Measurements from ENCODE around the gene KERA.

The KERA gene

DNA sequence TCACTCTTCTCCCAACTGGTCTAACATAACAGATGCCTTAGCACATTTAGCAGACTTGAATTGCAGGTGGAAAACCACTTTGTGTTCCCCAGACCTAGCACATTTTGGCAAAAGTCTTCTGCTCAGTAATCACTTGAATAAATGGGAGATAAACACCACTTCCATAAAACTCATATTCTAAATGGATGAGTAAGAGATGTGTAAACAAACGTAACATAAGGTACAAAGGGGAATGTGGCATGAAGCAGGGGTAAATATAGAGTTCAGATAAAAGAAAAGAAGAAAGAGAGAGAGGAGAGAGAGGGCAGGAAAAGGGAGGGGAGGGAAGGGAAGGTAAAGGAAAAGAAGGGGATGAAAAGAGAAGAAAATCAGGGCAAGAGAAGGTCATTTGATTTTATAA lies 17.0 kb upstream of the KERA start:
- no peak overlapping the region for H3K4me3 ChIP-seq (ENCODE audit: control insufficient read depth, low read depth, low read length)
- TF ChIP-seq CTCF (IDR thresholded peaks at IDR 0.05; ENCODE audit: control insufficient read depth, insufficient read depth, low read depth, low read length, missing control alignments) = no peak
- DNase-seq (ENCODE audit: low read depth) = no peak

DNA sequence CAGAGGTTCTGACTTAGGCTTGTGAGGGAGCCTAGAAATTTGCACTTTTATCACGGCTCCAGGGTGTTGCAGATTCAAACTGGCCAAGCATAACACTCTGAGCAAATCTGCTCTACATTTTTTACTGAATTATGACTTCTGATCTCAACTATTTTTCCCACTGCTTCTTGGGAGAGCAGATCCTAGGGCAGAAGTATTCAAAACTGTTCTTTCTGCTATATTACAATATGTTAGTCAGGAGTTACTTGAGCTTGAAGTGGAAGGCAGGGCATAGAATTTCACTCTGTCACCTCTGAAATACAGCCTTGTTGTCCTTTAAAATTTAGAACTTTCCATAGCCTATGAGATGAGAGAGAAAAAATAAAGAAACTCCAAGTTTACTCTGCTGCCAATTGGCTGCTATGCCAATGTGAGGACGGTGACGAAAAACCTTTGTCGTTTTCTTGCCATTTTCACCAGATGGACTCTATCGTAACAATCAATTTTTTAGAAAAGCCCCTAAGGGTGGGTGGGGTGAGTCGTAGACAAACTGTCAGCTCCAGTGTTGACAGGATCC lies 16.4 kb upstream of the KERA start:
- TF ChIP-seq CTCF (IDR thresholded peaks at IDR 0.05; ENCODE audit: control insufficient read depth, insufficient read depth, low read depth, low read length, missing control alignments) = no peak

DNA sequence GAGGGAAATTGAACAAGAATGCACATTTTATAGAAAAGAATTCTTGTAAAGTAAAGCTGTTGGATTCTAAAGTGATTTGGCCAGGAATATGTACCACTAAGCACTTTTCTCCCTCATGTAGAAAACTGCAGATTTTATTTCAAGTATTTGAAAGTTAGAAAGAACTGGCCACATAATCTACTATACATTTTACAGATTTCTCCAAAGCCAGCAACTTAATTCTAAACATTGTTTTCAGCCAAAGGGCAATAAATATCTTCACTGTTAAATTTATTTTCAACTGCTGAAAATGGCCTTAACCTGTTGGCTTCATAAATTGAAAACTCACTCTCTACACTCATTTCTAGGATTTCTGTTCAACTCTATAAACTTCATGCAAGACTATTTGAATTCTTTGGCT lies 15.6 kb upstream of the KERA start:
- TF ChIP-seq CTCF (IDR thresholded peaks at IDR 0.05; ENCODE audit: control insufficient read depth, insufficient read depth, low read depth, low read length, missing control alignments) = no peak
- DNase-seq (ENCODE audit: low read depth) = no peak
- H3K4me3 ChIP-seq (ENCODE audit: control insufficient read depth, low read depth, low read length) = no peak overlapping the region

More for the DNA sequence above, 16.4 kb upstream of the KERA start:
- H3K4me3 ChIP-seq (ENCODE audit: control insufficient read depth, low read depth, low read length) = no peak overlapping the region
- DNase-seq (ENCODE audit: low read depth) = no peak

- no peak for DNase-seq (ENCODE audit: low read depth)
- TF ChIP-seq CTCF (IDR thresholded peaks at IDR 0.05; ENCODE audit: control insufficient read depth, insufficient read depth, low read depth, low read length, missing control alignments) = no peak
- no peak overlapping the region for H3K4me3 ChIP-seq (ENCODE audit: control insufficient read depth, low read depth, low read length)
Observed at GRCh38 chr12:91072931-91073330, 15.1 kb upstream of the KERA start.

DNA sequence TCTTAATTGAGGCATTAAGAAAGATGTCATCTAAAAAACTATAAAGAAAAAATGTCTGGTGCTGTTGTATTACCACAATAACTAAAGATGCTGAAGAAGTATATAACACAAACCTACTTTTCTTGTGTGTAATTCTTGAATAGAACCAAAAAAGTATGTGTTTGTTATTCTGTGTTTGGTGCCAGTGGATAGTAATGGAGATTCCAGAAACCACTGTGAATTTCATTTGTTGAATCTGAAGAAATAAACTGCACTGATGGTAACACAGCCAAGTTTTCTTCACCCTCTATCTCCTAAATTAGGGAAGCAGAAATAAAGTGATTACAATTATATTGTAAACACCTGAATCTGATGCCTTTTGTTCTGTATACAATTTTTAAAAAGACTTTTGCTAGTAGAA lies 13.1 kb upstream of the KERA start:
- DNase-seq (ENCODE audit: low read depth) = no peak
- TF ChIP-seq CTCF (IDR thresholded peaks at IDR 0.05; ENCODE audit: control insufficient read depth, insufficient read depth, low read depth, low read length, missing control alignments) = no peak
- no peak overlapping the region for H3K4me3 ChIP-seq (ENCODE audit: control insufficient read depth, low read depth, low read length)

GRCh38 chr12:91065396-91065795 lies 7.6 kb upstream of the KERA start:
- no peak for TF ChIP-seq CTCF (IDR thresholded peaks at IDR 0.05; ENCODE audit: control insufficient read depth, insufficient read depth, low read depth, low read length, missing control alignments)
- no peak overlapping the region for H3K4me3 ChIP-seq (ENCODE audit: control insufficient read depth, low read depth, low read length)
- DNase-seq (ENCODE audit: low read depth) = no peak

GRCh38 chr12:91064640-91065039 lies 6.8 kb upstream of the KERA start:
- TF ChIP-seq CTCF (IDR thresholded peaks at IDR 0.05; ENCODE audit: control insufficient read depth, insufficient read depth, low read depth, low read length, missing control alignments) = no peak
- no peak for DNase-seq (ENCODE audit: low read depth)
- no peak overlapping the region for H3K4me3 ChIP-seq (ENCODE audit: control insufficient read depth, low read depth, low read length)

Measured in AG09309 (cell line).